IPS DF 19.7 (cell line): ENCODE data around the gene APRT.

ENCODE experiments used
- DNase-seq: peaks from one replicate; pipeline ENCODE4 v3.0.0-alpha.2; 2013; ENCODE audit warnings: low read depth, low spot score

Gene APRT

GRCh38 chr16:88807626-88808453 lies 3.9 kb downstream of the APRT start:
- no peak for DNase-seq

GRCh38 chr16:88807142-88807625 lies 4.5 kb downstream of the APRT start:
- DNase-seq: no peak

GRCh38 chr16:88806491-88807111 lies 5.1 kb downstream of the APRT start:
- no peak for DNase-seq

- DNase-seq: no peak
Observed at GRCh38 chr16:88805887-88806393, 5.8 kb downstream of the APRT start.

- no peak for DNase-seq
Observed at GRCh38 chr16:88805340-88805715, 6.4 kb downstream of the APRT start.

GRCh38 chr16:88804552-88805339 lies 7.0 kb downstream of the APRT start:
- no peak for DNase-seq

- DNase-seq: no peak
Observed at GRCh38 chr16:88804173-88804551, 7.6 kb downstream of the APRT start.

GRCh38 chr16:88803264-88803987 lies 8.3 kb downstream of the APRT start, which contains the start of gene CDT1:
Gene CDT1, plus strand, starts transcription at chr16:88803789. Its CDS starts 43 bp downstream, at chr16:88803832.
- no peak for DNase-seq

- DNase-seq: no peak
Observed at GRCh38 chr16:88800277-88800592, 11.5 kb downstream of the APRT start.

- DNase-seq: no peak
Observed at GRCh38 chr16:88799569-88800276, 12.0 kb downstream of the APRT start.

GRCh38 chr16:88798772-88799455 lies 12.8 kb downstream of the APRT start:
- DNase-seq: no peak

- no peak for DNase-seq
Observed at GRCh38 chr16:88798073-88798472, 13.7 kb downstream of the APRT start.

- no peak for DNase-seq
Observed at GRCh38 chr16:88796278-88796677, 15.4 kb downstream of the APRT start.

GRCh38 chr16:88793251-88793954 lies 18.3 kb downstream of the APRT start:
- DNase-seq: no peak

- no peak for DNase-seq
Observed at GRCh38 chr16:88792668-88793250, 19.0 kb downstream of the APRT start.

- no peak for DNase-seq
Observed at GRCh38 chr16:88792078-88792550, 19.6 kb downstream of the APRT start.

- no peak for DNase-seq
Observed at GRCh38 chr16:88790312-88791211, 21.2 kb downstream of the APRT start.

- DNase-seq: no peak
Observed at GRCh38 chr16:88789594-88789993, 22.1 kb downstream of the APRT start.
